Mesenteric fat pad (tissue), 1 donor: ENCODE results near the gene C4orf50. TPM values are rescaled to one million over a fixed set of nuclear protein-coding genes. Genes with fewer than 3 reads are reported as not detected.

Experiments used
- DNase-seq: peaks from one replicate; pipeline ENCODE4 v3.0.0-alpha.2; 2020; ENCODE audit warnings: low spot score
- total RNA-seq: library from RNA; stranded (reverse); fragmentation: NEBNext Ultra II Directional; extraction: Animal tissue kit (Norgen Biotek cat#: 25700); gene quantifications from one replicate; pipeline ENCODE4 v1.2.1, GENCODE V29; 2021
- donor health status: DM: yes; HTN: yes; CAD: no.

C4orf50 gene
- total RNA-seq, 1 donor from 2014 or later, result not detected

DNA sequence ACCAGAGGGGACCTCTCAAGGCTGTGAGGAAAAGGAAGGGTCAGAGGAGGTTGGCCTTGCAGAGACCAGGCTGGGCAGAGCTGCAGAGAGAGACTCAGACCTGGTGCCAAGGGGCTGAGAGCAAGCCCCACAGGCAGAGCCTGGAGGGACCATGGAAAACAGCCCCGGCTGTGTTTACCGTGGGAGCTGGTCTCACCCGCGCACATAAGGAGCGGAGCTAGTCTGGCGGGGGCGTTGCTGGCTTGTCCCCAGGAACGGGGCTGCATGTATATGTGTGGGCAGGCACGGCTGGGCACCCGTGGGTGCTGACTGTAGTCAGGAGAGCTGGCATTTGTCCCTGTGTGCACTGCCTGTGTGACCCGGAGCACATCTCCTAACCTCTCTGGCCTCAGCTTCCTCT is 45.7 kb downstream of the C4orf50 start:
- DNase-seq, result peak; percentile 89

DNA sequence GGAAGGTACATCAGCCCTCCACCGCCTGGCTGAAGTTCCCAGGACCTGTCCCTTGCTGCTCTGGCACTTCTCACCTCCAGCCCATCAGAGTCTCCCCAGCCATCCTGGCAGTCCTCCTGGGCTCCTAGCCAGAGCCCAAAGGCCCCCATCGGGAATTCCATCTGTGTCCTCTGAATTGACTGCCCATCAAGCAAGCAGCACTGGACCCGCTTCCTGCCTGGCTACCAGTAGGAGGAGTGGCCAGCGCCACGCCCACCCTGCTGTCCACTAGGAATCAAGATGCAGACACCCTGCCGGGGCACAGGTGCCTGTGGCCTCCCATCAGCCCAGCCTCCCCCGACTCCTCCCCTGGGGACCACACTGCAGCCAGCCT is 47.2 kb downstream of the C4orf50 start:
- peak; percentile 81 for DNase-seq

DNA sequence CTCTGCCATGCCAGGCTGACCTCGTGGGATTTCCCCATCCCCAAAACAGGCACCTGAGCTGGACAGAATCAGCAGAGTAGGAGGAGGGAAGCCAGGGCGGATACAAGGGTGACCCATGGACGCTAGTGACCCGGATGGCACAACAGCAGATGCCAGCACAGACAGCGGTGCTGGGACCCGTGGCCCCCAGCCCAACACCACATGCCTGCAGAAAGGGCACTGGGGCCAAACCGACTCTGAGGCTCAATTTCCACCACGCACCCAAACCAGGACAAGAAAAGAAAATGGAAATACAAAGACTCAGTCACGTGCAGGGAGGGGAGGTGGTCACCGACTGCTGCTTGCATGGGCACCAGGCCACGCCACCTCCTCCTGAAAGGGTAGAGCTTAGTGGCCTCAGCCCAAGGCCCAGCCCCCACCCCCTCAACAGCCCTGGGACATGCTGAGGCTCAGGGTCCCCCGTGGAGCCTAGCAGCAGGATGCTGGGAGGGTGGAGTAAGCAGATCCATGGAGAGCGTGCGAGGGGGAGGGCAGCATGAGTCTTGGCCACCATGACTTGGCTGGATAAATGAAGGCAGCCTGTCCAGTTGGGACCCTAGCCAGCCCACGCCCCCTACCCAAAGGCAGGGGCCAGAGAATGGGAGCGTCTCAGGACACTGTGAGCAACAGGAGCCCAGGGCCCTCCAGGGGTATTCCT is 47.7 kb downstream of the C4orf50 start:
- peak; percentile 71 for DNase-seq

DNA sequence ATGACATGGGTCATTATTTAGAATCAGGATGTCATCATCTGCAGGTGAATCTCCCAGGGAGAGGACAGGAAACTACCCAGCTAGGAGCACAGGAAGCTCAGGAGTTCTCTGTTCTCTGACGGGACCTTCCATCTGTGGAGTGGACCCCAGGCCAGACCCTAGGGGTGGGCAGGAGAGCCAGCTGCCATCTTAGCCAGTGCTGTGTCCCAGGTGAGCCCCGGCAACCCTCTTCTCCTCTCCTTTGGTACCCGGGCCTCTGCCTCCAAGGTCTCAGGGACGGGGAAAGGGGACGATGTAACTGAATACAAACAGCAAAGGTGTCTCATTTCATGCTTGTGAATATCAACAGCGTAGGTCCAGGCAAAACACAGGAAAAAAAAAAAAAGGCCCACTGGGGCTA is 48.5 kb downstream of the C4orf50 start:
- DNase-seq, result peak; percentile 53

DNA sequence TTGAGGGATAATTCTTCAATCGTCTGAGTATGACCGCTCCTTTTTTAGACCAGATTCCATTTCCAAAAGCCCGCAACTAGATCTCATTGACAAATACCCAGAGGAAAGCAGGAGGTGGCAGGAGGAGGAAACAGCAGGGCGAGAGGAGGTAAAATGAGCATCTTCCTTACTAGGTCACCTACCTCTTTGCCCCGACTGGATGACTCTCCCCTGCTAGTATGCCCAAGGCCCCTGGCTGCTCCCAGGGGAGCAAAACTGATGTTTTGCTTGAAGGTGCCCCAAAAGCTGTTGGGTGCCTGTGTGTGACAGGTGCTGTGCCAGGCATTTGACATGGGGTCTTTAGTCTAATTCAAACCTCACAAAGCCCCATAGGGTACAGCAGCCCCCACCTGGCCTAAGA is 48.9 kb downstream of the C4orf50 start:
- DNase-seq, result peak; percentile 41

DNA sequence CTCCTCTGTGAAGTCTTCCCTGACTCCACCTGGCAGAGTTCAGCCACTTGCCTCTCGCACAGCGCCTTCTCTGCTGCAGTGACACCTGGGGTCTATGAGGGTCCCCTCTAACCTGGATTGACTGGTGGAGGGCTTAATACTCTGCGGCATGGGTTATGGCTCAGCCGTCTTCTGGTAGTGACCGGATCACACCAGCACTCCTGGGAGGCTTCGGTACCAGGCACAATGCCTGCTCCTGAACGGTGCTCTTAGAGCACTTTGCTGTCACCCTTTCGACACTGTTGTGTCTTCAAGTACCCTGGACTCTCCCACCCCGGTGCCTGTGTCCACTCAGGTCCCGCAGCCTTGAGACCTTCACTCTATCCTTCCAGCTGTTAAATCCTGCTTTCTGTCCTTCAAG is 50.0 kb downstream of the C4orf50 start:
- peak; percentile 71 for DNase-seq

DNA sequence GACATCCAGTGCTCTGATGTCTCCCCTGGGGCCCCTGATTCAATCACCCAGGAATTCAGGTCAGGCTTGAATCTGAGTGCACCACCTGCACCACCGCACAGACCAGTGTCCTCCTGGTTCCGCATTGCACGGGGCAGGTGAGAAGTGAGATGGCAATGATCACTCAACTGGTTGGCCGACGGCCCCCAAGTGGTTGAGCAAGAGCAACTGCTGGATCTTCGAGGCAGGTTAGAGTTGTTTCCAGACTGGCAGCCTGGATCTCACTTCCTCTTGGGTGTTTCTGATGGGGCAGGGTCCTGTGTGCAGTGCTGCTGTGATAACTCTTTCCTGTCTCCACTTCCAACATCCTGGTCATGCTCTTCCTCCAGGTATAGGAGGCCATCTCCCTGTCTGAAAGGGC is 50.4 kb downstream of the C4orf50 start:
- peak; percentile 68 for DNase-seq

DNA sequence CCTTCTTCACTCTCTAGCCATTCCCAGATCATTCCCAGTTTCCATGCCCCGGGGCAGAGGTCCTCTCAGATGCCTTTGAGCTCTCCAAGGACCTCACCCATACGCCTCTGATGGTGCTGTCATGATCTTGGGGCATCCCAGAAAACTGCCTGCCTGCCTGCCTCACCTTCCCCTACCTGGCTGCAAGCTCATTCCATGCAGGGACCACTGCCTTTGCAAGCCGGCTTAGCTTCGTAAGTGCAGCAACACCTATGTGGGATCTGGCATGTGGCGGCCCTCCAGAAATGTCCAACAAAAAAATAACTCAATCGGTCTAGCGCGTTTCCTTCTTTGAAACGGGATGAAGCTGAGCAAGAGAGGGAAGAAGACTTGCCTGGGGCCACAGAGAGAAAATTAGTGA is 53.0 kb downstream of the C4orf50 start:
- DNase-seq, result peak; percentile 69

DNA sequence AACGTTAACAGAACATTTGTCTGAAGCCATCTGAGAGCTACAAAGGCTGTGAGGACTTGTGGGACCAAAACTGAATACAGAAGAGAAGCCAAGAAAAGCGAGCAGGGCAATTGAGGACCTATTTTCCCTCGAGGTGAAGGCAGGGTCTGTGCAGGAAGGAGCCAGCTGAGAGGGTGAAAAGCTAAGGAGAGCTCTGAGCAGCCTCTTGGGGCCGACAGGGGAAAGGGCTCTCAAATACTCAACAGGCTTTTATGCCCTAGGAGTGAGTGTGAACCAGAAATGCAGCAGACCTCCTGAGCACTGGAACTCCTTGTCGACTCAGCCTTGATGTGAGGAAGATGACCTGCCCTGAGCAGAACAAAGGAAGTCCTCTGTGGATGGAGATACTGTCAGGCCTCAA is 54.2 kb downstream of the C4orf50 start:
- peak; percentile 41 for DNase-seq

DNA sequence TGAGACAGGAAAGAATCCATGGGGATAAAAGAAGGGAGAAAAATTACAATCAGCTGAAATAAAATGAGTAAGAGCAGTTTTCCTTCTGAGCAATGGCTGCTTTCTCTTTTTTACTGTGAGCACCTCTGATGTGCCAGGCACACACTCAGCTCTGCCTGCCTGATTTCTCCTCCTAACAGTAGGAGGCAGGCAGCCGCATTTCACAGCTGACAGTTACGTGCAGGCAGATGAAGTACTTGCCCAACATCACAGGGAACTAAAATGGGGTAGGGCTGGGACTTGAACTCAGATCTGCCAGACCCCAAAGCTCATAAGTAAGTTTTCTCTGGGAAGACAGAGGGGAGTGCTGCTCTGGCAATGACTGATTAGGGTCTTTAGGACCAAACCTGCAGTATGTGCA is 54.6 kb downstream of the C4orf50 start:
- DNase-seq, result peak; percentile 39

DNA sequence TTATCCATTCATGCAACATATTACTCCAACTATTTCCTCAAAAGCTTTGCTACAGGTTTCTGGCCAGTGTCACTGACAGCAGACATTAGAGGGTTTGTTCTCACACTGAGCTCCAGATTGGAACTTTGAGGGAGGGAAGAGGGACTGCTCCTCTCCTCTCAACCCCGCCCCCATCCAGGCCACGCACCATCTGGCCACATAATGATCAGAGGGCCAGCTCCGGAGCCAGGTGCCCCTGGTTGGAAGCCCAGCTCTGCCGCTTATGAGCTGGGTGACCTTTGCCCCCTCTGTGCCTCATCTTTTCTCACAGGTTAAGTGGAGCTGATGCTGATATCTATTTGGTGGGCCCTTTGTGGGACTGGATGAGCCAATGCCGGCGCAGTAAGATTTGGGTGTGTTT is 55.8 kb downstream of the C4orf50 start:
- peak; percentile 43 for DNase-seq

DNA sequence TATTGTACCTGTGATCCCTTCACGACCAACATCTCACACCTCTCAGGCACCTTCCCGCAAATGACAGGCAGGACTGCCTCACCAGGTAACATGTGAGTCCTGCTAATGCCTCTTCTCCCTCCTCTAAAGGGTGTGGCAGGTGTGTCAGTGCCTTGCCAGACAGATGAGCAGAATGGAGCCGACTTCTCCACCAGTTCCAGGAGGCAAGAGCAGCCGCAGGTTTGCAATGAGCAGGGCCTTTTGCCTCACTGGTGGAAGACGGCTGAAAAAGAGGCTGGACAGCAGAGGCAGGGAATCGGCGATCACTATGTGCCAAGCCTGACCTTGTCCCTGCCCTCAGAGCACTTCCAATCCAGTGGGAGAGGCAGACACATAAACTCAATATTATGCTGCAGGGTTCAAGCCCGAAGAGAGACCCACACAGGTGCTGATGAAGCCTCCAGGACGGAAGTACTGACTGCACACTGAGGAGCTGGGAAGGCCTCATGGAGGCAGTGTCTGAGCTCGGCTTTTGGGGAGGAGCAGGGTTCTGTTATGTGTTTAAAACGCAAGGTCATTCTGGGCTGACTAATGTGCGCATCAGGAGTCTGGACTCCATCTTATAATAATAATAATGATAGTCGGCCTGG is 57.9 kb downstream of the C4orf50 start:
- DNase-seq, result peak; percentile 59

DNA sequence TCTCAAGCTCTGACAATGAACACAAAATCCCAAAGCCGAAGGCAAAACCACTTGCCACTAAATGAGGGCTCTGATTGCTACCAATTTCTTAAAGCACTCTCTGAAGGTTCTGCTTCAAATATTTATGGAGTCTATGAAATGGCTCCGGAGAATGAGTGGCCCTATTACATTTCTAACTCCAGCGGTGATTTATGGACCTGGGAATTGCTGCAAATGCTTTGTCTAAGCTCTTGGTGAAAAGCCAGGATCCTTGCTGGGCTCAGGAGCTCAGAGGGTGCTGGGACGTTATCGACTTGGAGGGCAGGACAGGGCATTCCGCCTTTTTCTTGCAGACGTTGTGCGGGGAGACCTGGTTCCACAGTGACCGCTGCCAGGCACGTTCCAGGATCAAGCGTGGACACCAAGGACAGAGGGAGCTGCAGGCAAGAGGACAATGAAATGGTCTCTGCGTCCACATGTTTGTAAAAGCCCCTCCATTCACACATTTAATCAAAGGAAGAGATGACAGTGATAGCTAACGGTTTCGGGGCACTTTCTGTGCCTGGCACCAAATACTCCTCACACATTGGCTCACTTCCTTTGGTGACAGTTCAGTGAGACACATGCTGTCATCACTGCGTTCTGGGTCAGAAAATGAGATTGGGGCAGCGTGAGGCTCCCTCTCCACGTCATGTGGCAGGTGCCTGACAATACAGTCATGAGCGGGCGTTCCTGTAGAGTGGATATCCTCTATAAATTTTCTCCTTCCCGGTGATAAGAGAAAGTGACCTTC is 58.8 kb downstream of the C4orf50 start:
- peak; percentile 76 for DNase-seq

DNA sequence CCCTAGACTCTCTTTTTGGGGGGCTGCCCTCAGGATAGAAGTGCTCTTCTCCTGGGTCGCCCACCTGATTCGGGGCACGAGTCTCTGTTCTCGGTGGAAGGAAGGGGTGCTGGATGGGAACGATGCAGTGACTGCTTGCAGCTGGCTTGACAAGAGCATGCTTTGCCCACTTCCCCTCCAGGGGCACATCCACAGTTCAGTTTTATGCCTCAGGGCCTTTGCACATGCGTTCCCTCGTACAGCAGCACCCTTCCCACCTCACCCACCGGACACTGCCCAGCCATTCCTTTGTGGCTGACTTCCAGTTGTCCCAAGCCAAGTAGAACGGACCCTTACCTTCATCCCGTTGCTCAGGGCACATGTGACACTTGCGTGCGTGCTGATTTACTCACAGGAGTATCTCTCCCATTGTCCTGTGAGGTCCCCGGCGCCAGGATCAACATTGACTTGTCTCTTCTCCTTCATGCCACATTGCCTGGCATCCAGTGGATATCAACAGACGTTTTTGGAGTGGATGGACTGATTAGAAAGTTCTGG is 60.0 kb downstream of the C4orf50 start:
- peak; percentile 55 for DNase-seq

DNA sequence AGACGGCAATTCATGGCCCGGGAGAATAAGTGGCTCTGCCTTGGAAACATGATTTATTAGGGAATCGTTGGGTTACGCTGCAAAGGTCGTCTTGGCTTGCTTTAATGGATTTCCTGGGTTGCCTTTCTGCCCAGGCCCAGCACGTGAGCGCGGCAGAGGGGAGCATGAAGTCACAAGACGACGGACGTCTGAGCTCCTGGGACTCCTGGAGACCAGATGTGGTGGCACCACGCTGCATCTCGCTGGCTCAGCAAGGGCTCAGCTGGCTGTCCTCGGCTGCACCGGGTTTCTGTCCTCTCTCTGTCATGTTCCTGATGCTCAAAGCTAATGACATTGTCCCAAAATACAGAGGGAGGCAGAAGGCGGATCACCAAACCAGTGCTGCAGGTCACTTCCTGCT is 61.2 kb downstream of the C4orf50 start:
- DNase-seq, result peak; percentile 33

DNA sequence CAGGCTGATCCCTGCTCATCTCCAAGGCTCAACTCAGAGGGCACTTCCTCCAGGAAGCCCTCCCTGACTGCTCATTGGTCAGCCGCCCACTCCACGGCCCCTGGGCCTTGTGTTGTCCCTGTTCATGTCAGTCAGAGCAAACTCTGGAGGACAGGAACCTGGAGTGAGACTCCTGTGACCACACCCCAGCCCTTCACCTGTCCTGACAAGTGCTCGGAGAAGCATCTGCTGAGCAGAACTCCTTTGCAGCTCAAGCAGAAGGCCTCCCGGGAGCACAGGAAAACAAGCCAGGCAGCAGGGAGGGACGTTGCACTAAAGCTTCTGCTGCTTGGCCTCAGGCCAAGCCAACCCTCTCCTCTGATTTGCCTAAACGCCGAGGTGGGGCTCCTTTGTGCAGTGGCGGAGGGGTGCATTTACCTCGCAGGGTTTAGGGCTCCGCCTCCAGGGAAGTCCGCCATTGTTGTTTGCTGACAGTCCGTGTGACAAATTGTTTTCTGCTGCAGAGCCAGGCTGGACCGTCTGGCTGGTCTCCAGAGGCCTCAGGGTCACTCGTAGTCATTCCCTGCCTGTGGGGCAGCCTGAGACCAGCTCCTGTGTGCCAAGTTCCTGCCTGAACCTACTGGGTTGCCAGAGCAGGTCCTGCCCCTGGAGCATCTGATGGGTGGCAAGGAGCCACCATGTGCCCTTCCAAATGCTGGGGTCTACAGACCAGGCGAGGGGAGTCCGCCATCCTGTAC is 61.8 kb downstream of the C4orf50 start:
- peak; percentile 85 for DNase-seq

DNA sequence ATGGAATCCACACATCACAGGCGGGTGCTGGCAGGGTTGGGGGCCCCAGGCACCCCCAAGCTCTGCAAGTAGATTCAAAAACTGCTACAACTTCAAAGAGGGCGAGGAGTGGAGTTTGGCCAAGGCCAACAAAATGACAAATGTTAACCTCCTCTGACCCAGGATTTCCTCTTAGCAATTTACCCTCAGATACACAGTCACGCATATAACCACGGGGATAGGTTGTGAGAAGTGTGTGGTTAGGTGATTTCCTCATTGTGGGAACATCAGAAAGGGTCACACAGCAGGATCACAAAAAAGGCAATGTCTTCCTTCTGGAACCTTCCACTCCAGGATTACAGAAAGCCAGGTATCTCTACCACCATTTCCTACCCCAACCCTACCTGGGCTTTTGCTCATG is 62.4 kb downstream of the C4orf50 start:
- DNase-seq, result no peak

DNA sequence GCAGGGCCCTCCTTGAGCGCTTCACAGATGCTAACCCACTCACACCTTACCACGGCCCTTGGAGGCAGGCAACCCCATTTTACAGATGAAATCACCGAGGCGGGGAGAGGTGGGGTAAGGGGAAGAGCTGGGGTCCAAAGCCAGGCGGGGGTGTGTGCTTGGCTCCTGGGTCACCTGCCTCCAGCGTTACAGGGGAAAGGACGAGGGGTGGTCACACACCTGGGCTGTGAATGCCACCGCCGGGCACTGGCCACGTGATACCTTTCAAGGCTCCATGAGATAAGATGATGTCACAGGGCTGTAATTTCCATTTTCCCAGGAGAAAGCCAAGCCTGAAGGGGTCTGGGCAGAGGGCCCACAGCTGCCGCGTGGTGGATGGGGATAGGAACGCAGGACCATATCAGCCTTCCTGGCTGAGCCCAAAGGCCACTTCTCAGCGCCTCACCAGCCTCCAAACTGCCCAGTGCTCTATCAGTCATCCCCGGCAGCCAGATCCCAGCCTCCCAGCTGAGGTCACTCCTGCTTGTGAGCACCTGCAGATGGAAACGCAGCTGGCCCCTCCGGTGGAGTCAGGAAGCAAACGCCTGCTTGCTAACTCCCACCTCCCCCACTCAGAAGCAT is 62.9 kb downstream of the C4orf50 start:
- DNase-seq, result peak; percentile 85

DNA sequence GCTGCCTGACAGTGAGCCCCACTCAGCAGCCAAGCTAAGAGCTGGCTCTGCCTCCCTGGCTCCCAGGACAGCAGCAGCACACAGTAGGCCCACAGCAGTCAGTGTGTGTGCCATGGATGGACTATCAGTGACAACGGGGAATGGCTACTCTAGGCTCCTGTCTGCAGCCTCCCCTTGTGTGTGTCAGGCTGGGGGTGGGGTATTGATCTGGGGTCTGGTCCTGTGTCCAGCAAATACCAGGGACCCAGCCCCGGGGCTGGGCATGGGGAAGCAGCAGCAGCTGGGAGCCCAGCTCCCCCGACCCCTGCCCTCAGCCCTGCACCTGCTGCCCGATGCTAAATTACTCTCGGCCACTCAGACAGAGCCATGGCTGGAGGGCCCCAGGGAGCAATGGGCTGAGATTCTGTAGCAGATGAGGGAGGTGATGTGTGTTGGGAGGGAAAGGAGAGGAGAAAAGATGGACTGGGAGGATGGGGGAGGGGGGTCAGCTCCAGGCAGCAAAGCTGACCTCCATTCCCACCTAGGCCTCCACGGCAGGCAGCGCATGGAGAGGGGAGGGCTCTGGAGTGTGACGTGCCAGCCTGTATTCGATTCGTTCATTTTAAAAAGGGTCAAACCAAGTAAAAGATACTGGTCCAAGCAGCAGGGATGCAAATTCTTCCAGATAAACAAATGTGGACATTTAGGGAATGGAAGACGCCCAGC is 64.0 kb downstream of the C4orf50 start:
- peak; percentile 82 for DNase-seq
